Stomach (tissue), 4 donors: ENCODE measurements around the gene PPM1J.

ENCODE experiments used
- POLR2A ChIP-seq, 4 donors: fragments of 450-650 bp; IDR thresholded peaks; one replicate each; pipeline ENCODE4 v1.6.1; 2016; ENCODE audit warnings: antibody characterized with exemption in 4 of 4, control low read depth in 2 of 4, mild to moderate bottlenecking in 1 of 4, moderate library complexity in 1 of 4
- TF ChIP-seq, protein P1 (sequence below), 7 experiments: fragments of 450-650 bp in 4 of 7; fragments of 200-600 bp in 3 of 7; sonication (generic) in 3 of 7; IDR thresholded peaks; one replicate each; pipeline ENCODE4 v1.5.1; 2016 to 2019; ENCODE audit warnings: antibody characterized with exemption in 7 of 7, control low read depth in 2 of 7, mild to moderate bottlenecking in 1 of 7

GRCh38 chr1:112727716-112728115 lies 12.6 kb upstream of the PPM1J start:
- TF ChIP-seq, protein P1, sequence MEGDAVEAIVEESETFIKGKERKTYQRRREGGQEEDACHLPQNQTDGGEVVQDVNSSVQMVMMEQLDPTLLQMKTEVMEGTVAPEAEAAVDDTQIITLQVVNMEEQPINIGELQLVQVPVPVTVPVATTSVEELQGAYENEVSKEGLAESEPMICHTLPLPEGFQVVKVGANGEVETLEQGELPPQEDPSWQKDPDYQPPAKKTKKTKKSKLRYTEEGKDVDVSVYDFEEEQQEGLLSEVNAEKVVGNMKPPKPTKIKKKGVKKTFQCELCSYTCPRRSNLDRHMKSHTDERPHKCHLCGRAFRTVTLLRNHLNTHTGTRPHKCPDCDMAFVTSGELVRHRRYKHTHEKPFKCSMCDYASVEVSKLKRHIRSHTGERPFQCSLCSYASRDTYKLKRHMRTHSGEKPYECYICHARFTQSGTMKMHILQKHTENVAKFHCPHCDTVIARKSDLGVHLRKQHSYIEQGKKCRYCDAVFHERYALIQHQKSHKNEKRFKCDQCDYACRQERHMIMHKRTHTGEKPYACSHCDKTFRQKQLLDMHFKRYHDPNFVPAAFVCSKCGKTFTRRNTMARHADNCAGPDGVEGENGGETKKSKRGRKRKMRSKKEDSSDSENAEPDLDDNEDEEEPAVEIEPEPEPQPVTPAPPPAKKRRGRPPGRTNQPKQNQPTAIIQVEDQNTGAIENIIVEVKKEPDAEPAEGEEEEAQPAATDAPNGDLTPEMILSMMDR (IDR thresholded peaks at IDR 0.05), result no peak
- TF ChIP-seq POLR2A (IDR thresholded peaks at IDR 0.05), result no peak
